ENCODE measurements around the gene KCNA10.
A peak's percentile ranks its signal among the peaks of the same experiment; 100 is the strongest.

Gene KCNA10

GRCh38 chr1:110526201-110526780 lies 7.3 kb upstream of the KCNA10 start:
- Histone ChIP-seq H4K12ac (ENCODE audit: low read depth, low read length) (no peak overlapping the region), H3K18ac (ENCODE audit: low read length) (no peak overlapping the region), H4K8ac (ENCODE audit: low read depth, low read length) (no peak overlapping the region), H3K79me1 (ENCODE audit: low read length) (no peaks in the 10 kb centered on the region), H3K4me2 (ENCODE audit: low read length) (no peak overlapping the region), H2BK120ac (ENCODE audit: insufficient read depth, low read length, poor library complexity) (no peak overlapping the region), H3K27ac (ENCODE audit: low read depth, low read length) (no peak overlapping the region), H4K91ac (ENCODE audit: low read depth, low read length) (no peak overlapping the region), H3K4me1 (ENCODE audit: control insufficient read depth in 1 of 2, insufficient read depth in 2 of 2, low read length in 2 of 2) (no peaks in the 10 kb centered on the region), H2BK5ac (ENCODE audit: low read depth, low read length, poor library complexity) (no peak overlapping the region), H3K27me3 (ENCODE audit: insufficient read depth, low read length) (no peaks in the 10 kb centered on the region), H2BK12ac (ENCODE audit: low read length) (no peak overlapping the region), H3K23ac (ENCODE audit: low read length) (no peak overlapping the region), H3K14ac (ENCODE audit: low read length) (no peak overlapping the region), H2AK5ac (ENCODE audit: low read length) (no peak overlapping the region), H3K36me3 (ENCODE audit: control insufficient read depth in 1 of 2, insufficient read depth in 2 of 2, low read length in 2 of 2) (no peaks in the 10 kb centered on the region), H3K4ac (ENCODE audit: low read depth, low read length) (no peak overlapping the region), H2AFZ (ENCODE audit: insufficient read depth, low read length, poor library complexity) (no peak overlapping the region), H3K4me3 (ENCODE audit: low read depth, low read length) (no peak overlapping the region), H3K9me3 (ENCODE audit: insufficient read depth, low read depth, low read length) (no peaks in the 10 kb centered on the region), H3K79me2 (ENCODE audit: control insufficient read depth, insufficient read depth, low read length, poor library complexity) (no peaks in the 10 kb centered on the region), H3K9ac (ENCODE audit: low read length) (no peak overlapping the region)
- WGBS (ENCODE audit: extremely low coverage, insufficient coverage, insufficient read length), result no CpG with 5 or more reads among the region's 7 CpGs
- DNase-seq, result peak in 1 of 2 donors; percentile 3

- WGBS (ENCODE audit: extremely low coverage, insufficient coverage, insufficient read length), result no CpG with 5 or more reads among the region's 6 CpGs
- no peak overlapping the region for H3K14ac ChIP-seq (ENCODE audit: low read length)
These were observed 6.2 kb upstream of the KCNA10 start for GRCh38 chr1:110525249-110525595.

GRCh38 chr1:110524311-110525248 lies 5.6 kb upstream of the KCNA10 start:
- H3K79me1 ChIP-seq (ENCODE audit: low read length), result no peaks in the 10 kb centered on the region
- H3K23ac ChIP-seq (ENCODE audit: low read length), result no peak overlapping the region
- H3K36me3 ChIP-seq (ENCODE audit: control insufficient read depth in 1 of 2, insufficient read depth in 2 of 2, low read length in 2 of 2), result no peaks in the 10 kb centered on the region
- H4K91ac ChIP-seq (ENCODE audit: low read depth, low read length), result no peak overlapping the region
- no peak overlapping the region for H2BK120ac ChIP-seq (ENCODE audit: insufficient read depth, low read length, poor library complexity)
- no peak overlapping the region for H3K9ac ChIP-seq (ENCODE audit: low read length)
- no peak overlapping the region for H3K27ac ChIP-seq (ENCODE audit: low read depth, low read length)
- no peak overlapping the region for H3K4me2 ChIP-seq (ENCODE audit: low read length)
- no peak overlapping the region for H3K14ac ChIP-seq (ENCODE audit: low read length)
- H2AFZ ChIP-seq (ENCODE audit: insufficient read depth, low read length, poor library complexity), result no peak overlapping the region
- no peaks in the 10 kb centered on the region for H3K79me2 ChIP-seq (ENCODE audit: control insufficient read depth, insufficient read depth, low read length, poor library complexity)
- peak in 1 of 2 donors; percentile 46 for DNase-seq
- H4K8ac ChIP-seq (ENCODE audit: low read depth, low read length), result no peak overlapping the region
- no peaks in the 10 kb centered on the region for H3K9me3 ChIP-seq (ENCODE audit: insufficient read depth, low read depth, low read length)
- no peaks in the 10 kb centered on the region for H3K4me1 ChIP-seq (ENCODE audit: control insufficient read depth in 1 of 2, insufficient read depth in 2 of 2, low read length in 2 of 2)
- WGBS (ENCODE audit: extremely low coverage, insufficient coverage, insufficient read length), result no CpG with 5 or more reads among the region's 20 CpGs
- no peaks in the 10 kb centered on the region for H3K27me3 ChIP-seq (ENCODE audit: insufficient read depth, low read length)
- H2BK5ac ChIP-seq (ENCODE audit: low read depth, low read length, poor library complexity), result no peak overlapping the region
- H2BK12ac ChIP-seq (ENCODE audit: low read length), result no peak overlapping the region
- H3K4ac ChIP-seq (ENCODE audit: low read depth, low read length), result no peak overlapping the region
- no peak overlapping the region for H3K4me3 ChIP-seq (ENCODE audit: low read depth, low read length)
- H4K12ac ChIP-seq (ENCODE audit: low read depth, low read length), result no peak overlapping the region
- H3K18ac ChIP-seq (ENCODE audit: low read length), result no peak overlapping the region
- H2AK5ac ChIP-seq (ENCODE audit: low read length), result no peak overlapping the region

More at GRCh38 chr1:110525249-110525595, 6.2 kb upstream of the KCNA10 start:
- Histone ChIP-seq H4K91ac (ENCODE audit: low read depth, low read length) (no peak overlapping the region), H3K9me3 (ENCODE audit: insufficient read depth, low read depth, low read length) (no peaks in the 10 kb centered on the region), H3K79me2 (ENCODE audit: control insufficient read depth, insufficient read depth, low read length, poor library complexity) (no peaks in the 10 kb centered on the region), H2BK120ac (ENCODE audit: insufficient read depth, low read length, poor library complexity) (no peak overlapping the region), H2AK5ac (ENCODE audit: low read length) (no peak overlapping the region), H3K18ac (ENCODE audit: low read length) (no peak overlapping the region), H3K4ac (ENCODE audit: low read depth, low read length) (no peak overlapping the region), H3K9ac (ENCODE audit: low read length) (no peak overlapping the region), H2AFZ (ENCODE audit: insufficient read depth, low read length, poor library complexity) (no peak overlapping the region), H3K4me2 (ENCODE audit: low read length) (no peak overlapping the region), H3K4me1 (ENCODE audit: control insufficient read depth in 1 of 2, insufficient read depth in 2 of 2, low read length in 2 of 2) (no peaks in the 10 kb centered on the region), H2BK5ac (ENCODE audit: low read depth, low read length, poor library complexity) (no peak overlapping the region), H4K12ac (ENCODE audit: low read depth, low read length) (no peak overlapping the region), H3K79me1 (ENCODE audit: low read length) (no peaks in the 10 kb centered on the region), H2BK12ac (ENCODE audit: low read length) (no peak overlapping the region), H3K4me3 (ENCODE audit: low read depth, low read length) (no peak overlapping the region), H3K36me3 (ENCODE audit: control insufficient read depth in 1 of 2, insufficient read depth in 2 of 2, low read length in 2 of 2) (no peaks in the 10 kb centered on the region), H3K27ac (ENCODE audit: low read depth, low read length) (no peak overlapping the region), H4K8ac (ENCODE audit: low read depth, low read length) (no peak overlapping the region), H3K27me3 (ENCODE audit: insufficient read depth, low read length) (no peaks in the 10 kb centered on the region), H3K23ac (ENCODE audit: low read length) (no peak overlapping the region)
- DNase-seq, result peak; percentile 45 to 75

GRCh38 chr1:110523011-110523410 lies 4.0 kb upstream of the KCNA10 start:
- no peak overlapping the region for H2BK12ac ChIP-seq (ENCODE audit: low read length)
- no peak overlapping the region for H3K4ac ChIP-seq (ENCODE audit: low read depth, low read length)
- peaks cover under 1% of the 10 kb centered on the region for H3K9me3 ChIP-seq (ENCODE audit: insufficient read depth, low read depth, low read length)
- H3K23ac ChIP-seq (ENCODE audit: low read length), result no peak overlapping the region
- H3K14ac ChIP-seq (ENCODE audit: low read length), result no peak overlapping the region
- no CpG with 5 or more reads among the region's 4 CpGs for WGBS (ENCODE audit: extremely low coverage, insufficient coverage, insufficient read length)
- no peak overlapping the region for H2AK5ac ChIP-seq (ENCODE audit: low read length)
- no peak overlapping the region for H4K12ac ChIP-seq (ENCODE audit: low read depth, low read length)
- H3K9ac ChIP-seq (ENCODE audit: low read length), result no peak overlapping the region
- H3K79me1 ChIP-seq (ENCODE audit: low read length), result no peaks in the 10 kb centered on the region
- H4K8ac ChIP-seq (ENCODE audit: low read depth, low read length), result no peak overlapping the region
- no peak overlapping the region for H3K4me2 ChIP-seq (ENCODE audit: low read length)
- no peak overlapping the region for H3K4me3 ChIP-seq (ENCODE audit: low read depth, low read length)
- H3K27ac ChIP-seq (ENCODE audit: low read depth, low read length), result no peak overlapping the region
- peak in 1 of 2 donors; percentile 12 for DNase-seq
- H2BK120ac ChIP-seq (ENCODE audit: insufficient read depth, low read length, poor library complexity), result no peak overlapping the region
- no peaks in the 10 kb centered on the region for H3K79me2 ChIP-seq (ENCODE audit: control insufficient read depth, insufficient read depth, low read length, poor library complexity)
- H2BK5ac ChIP-seq (ENCODE audit: low read depth, low read length, poor library complexity), result no peak overlapping the region
- no peak overlapping the region for H4K91ac ChIP-seq (ENCODE audit: low read depth, low read length)
- H3K4me1 ChIP-seq (ENCODE audit: control insufficient read depth in 1 of 2, insufficient read depth in 2 of 2, low read length in 2 of 2), result no peaks in the 10 kb centered on the region
- no peaks in the 10 kb centered on the region for H3K36me3 ChIP-seq (ENCODE audit: control insufficient read depth in 1 of 2, insufficient read depth in 2 of 2, low read length in 2 of 2)
- no peak overlapping the region for H2AFZ ChIP-seq (ENCODE audit: insufficient read depth, low read length, poor library complexity)
- no peak overlapping the region for H3K18ac ChIP-seq (ENCODE audit: low read length)
- no peaks in the 10 kb centered on the region for H3K27me3 ChIP-seq (ENCODE audit: insufficient read depth, low read length)

Measured in trophoblast cell (in vitro differentiated cells and primary cell).